HG03196 (cell line): Measurements from ENCODE around the gene BNIP5.
A peak's percentile ranks its signal among the peaks of the same experiment; 100 is the strongest.
"Not testable (repeated sequence)": the region's sequence is repeated elsewhere in the genome, so short reads cannot be mapped to it uniquely, and the experiment has no call there.

Experiments
- ATAC-seq: cut with Tn5 transposase; IDR thresholded peaks from one replicate; pipeline ENCODE4 v1.9.1; 2021; ENCODE audit not compliant: unreplicated experiment

The BNIP5 gene

GRCh38 chr6:36367743-36368142 is 31.1 kb upstream of the BNIP5 start:
- no peak for ATAC-seq

GRCh38 chr6:36364669-36365479 is 28.2 kb upstream of the BNIP5 start:
- ATAC-seq, result no peak

GRCh38 chr6:36364061-36364635 is 27.5 kb upstream of the BNIP5 start:
- ATAC-seq, result not testable (repeated sequence)

- ATAC-seq, result not testable (repeated sequence)
Measured at GRCh38 chr6:36363371-36363752, 26.7 kb upstream of the BNIP5 start.

GRCh38 chr6:36362551-36363370 is 26.1 kb upstream of the BNIP5 start:
- no peak for ATAC-seq

GRCh38 chr6:36361071-36361470 is 24.4 kb upstream of the BNIP5 start:
- ATAC-seq, result no peak

GRCh38 chr6:36360241-36361054 is 23.8 kb upstream of the BNIP5 start:
- ATAC-seq, result peak; percentile 45

GRCh38 chr6:36358226-36358915 is 21.7 kb upstream of the BNIP5 start:
- no peak for ATAC-seq

GRCh38 chr6:36357872-36358225 is 21.2 kb upstream of the BNIP5 start:
- no peak for ATAC-seq

GRCh38 chr6:36355819-36356218 is 19.1 kb upstream of the BNIP5 start:
- no peak for ATAC-seq

GRCh38 chr6:36353411-36353915 is 16.8 kb upstream of the BNIP5 start:
- no peak for ATAC-seq

- ATAC-seq, result no peak
Measured at GRCh38 chr6:36352477-36353157, 15.9 kb upstream of the BNIP5 start.

GRCh38 chr6:36350681-36351571 is 14.2 kb upstream of the BNIP5 start:
- no peak for ATAC-seq

- no peak for ATAC-seq
Measured at GRCh38 chr6:36350082-36350481, 13.4 kb upstream of the BNIP5 start.

- no peak for ATAC-seq
Measured at GRCh38 chr6:36349240-36349639, 12.6 kb upstream of the BNIP5 start.

GRCh38 chr6:36347621-36348020 is 10.9 kb upstream of the BNIP5 start:
- no peak for ATAC-seq

GRCh38 chr6:36346486-36347273 is 10.0 kb upstream of the BNIP5 start:
- no peak for ATAC-seq
